Non-pigmented ciliary epithelial cell (primary cell): ENCODE data around the gene RYR3.

Source experiments
- DNase-seq: peaks from one replicate; pipeline ENCODE4 v3.0.0-alpha.2; 2010; ENCODE audit warnings: low read depth

Gene RYR3

GRCh38 chr15:33716025-33716424, 405.3 kb downstream of the RYR3 start:
- no peak for DNase-seq

- DNase-seq = peak; percentile 68
Observed at GRCh38 chr15:33720952-33721351, 410.2 kb downstream of the RYR3 start.

GRCh38 chr15:33722005-33722672, 411.4 kb downstream of the RYR3 start:
- peak; percentile 62 for DNase-seq

- no peak for DNase-seq
Observed at GRCh38 chr15:33722673-33723015, 411.9 kb downstream of the RYR3 start.

GRCh38 chr15:33724321-33725036, 413.7 kb downstream of the RYR3 start:
- no peak for DNase-seq

- no peak for DNase-seq
Observed at GRCh38 chr15:33729653-33730052, 418.9 kb downstream of the RYR3 start.

- DNase-seq = no peak
Observed at GRCh38 chr15:33730815-33731214, 420.0 kb downstream of the RYR3 start.

- no peak for DNase-seq
Observed at GRCh38 chr15:33735143-33735542, 424.4 kb downstream of the RYR3 start.

GRCh38 chr15:33735637-33736247, 425.0 kb downstream of the RYR3 start:
- DNase-seq = no peak

- no peak for DNase-seq
Observed at GRCh38 chr15:33737687-33738601, 427.2 kb downstream of the RYR3 start.

- no peak for DNase-seq
Observed at GRCh38 chr15:33738941-33739664, 428.3 kb downstream of the RYR3 start.

GRCh38 chr15:33742306-33742705, 431.5 kb downstream of the RYR3 start:
- no peak for DNase-seq

- no peak for DNase-seq
Observed at GRCh38 chr15:33742800-33743199, 432.0 kb downstream of the RYR3 start.

- no peak for DNase-seq
Observed at GRCh38 chr15:33746203-33746602, 435.4 kb downstream of the RYR3 start.

- DNase-seq = no peak
Observed at GRCh38 chr15:33753012-33753411, 442.2 kb downstream of the RYR3 start.

GRCh38 chr15:33754242-33754641, 443.5 kb downstream of the RYR3 start:
- no peak for DNase-seq

- DNase-seq = no peak
Observed at GRCh38 chr15:33756961-33757360, 446.2 kb downstream of the RYR3 start.

GRCh38 chr15:33757516-33758232, 446.9 kb downstream of the RYR3 start:
- no peak for DNase-seq

- no peak for DNase-seq
Observed at GRCh38 chr15:33766389-33766788, 455.6 kb downstream of the RYR3 start.

- DNase-seq = no peak
Observed at GRCh38 chr15:33768670-33769190, 458.0 kb downstream of the RYR3 start.

- no peak for DNase-seq
Observed at GRCh38 chr15:33773969-33774368, 463.2 kb downstream of the RYR3 start.
